ENCODE measurements around the gene PRRX2.

DNA sequence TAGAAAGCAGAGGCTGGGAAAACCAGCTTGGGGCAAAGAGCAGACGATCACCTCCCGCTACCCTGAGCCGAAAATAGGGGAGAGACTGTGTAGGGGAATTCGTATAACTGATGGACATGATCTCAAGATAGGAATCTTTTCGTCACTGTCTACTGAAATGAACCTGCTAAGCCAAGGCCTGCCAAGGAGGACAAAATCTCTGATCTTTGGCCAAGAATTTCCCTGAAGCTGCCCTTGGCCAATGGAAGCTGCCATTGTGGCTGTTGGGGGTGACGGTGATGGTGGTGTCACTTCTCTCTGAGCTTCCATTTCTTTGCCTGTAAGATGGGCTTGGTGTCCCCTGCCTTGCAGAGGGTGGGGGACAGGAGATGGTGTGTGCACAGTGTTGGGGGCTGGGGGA is 90.7 kb downstream of the PRRX2 start:
- TF ChIP-seq, protein P1, sequence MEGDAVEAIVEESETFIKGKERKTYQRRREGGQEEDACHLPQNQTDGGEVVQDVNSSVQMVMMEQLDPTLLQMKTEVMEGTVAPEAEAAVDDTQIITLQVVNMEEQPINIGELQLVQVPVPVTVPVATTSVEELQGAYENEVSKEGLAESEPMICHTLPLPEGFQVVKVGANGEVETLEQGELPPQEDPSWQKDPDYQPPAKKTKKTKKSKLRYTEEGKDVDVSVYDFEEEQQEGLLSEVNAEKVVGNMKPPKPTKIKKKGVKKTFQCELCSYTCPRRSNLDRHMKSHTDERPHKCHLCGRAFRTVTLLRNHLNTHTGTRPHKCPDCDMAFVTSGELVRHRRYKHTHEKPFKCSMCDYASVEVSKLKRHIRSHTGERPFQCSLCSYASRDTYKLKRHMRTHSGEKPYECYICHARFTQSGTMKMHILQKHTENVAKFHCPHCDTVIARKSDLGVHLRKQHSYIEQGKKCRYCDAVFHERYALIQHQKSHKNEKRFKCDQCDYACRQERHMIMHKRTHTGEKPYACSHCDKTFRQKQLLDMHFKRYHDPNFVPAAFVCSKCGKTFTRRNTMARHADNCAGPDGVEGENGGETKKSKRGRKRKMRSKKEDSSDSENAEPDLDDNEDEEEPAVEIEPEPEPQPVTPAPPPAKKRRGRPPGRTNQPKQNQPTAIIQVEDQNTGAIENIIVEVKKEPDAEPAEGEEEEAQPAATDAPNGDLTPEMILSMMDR (IDR thresholded peaks at IDR 0.05), result no peak
- no peak for TF ChIP-seq EZH2 (IDR thresholded peaks at IDR 0.05; ENCODE audit: borderline replicate concordance, insufficient read depth, low read depth, low read length, poor library complexity, severe bottlenecking)
